Parathyroid adenoma (tissue), 2 donors: ENCODE measurements around the gene SPACA5B.
"Not testable (repeated sequence)": the region's sequence is repeated elsewhere in the genome, so short reads cannot be mapped to it uniquely, and the experiment has no call there.

Experiments used
- H2AFZ ChIP-seq: fragments of 300-600 bp; sonication (generic); one replicate; pipeline ENCODE4 v1.7.0; 2017; ENCODE audit warnings: antibody characterized with exemption, mild to moderate bottlenecking
- H3K27ac ChIP-seq: fragments of 300-600 bp; sonication (generic); one replicate; pipeline ENCODE4 v1.7.0; 2017
- H3K27me3 ChIP-seq: fragments of 300-600 bp; sonication (generic); one replicate; pipeline ENCODE4 v1.7.0; 2017; ENCODE audit warnings: low read length; ENCODE audit not compliant: control insufficient read depth, insufficient read depth
- H3K36me3 ChIP-seq: fragments of 300-600 bp; sonication (generic); one replicate; pipeline ENCODE4 v1.7.0; 2017; ENCODE audit warnings: low read length; ENCODE audit not compliant: control insufficient read depth, insufficient read depth
- H3K4me1 ChIP-seq: fragments of 300-600 bp; sonication (generic); one replicate; pipeline ENCODE4 v1.7.0; 2017; ENCODE audit warnings: control low read depth
- H3K4me2 ChIP-seq: fragments of 300-600 bp; sonication (generic); one replicate; pipeline ENCODE4 v1.7.0; 2017; ENCODE audit warnings: low read length
- H3K4me3 ChIP-seq: fragments of 300-600 bp; sonication (generic); one replicate; pipeline ENCODE4 v1.7.0; 2017; ENCODE audit warnings: low read depth, low read length
- H3K79me2 ChIP-seq: fragments of 300-600 bp; sonication (generic); one replicate; pipeline ENCODE4 v1.7.0; 2017; ENCODE audit warnings: control low read depth
- H3K9ac ChIP-seq: fragments of 300-600 bp; sonication (generic); one replicate; pipeline ENCODE4 v1.7.0; 2017; ENCODE audit warnings: mild to moderate bottlenecking
- H3K9me3 ChIP-seq: fragments of 300-600 bp; sonication (generic); one replicate; pipeline ENCODE4 v1.7.0; 2017; ENCODE audit warnings: low read length; ENCODE audit not compliant: control insufficient read depth
- TF ChIP-seq, protein P1 (sequence below): fragments of 300-600 bp; sonication (generic); IDR thresholded peaks from one replicate; pipeline ENCODE4 v1.7.0; 2017; ENCODE audit warnings: antibody characterized with exemption, mild to moderate bottlenecking
- donor health status: primary hyperparathyroidism.

SPACA5B gene

DNA sequence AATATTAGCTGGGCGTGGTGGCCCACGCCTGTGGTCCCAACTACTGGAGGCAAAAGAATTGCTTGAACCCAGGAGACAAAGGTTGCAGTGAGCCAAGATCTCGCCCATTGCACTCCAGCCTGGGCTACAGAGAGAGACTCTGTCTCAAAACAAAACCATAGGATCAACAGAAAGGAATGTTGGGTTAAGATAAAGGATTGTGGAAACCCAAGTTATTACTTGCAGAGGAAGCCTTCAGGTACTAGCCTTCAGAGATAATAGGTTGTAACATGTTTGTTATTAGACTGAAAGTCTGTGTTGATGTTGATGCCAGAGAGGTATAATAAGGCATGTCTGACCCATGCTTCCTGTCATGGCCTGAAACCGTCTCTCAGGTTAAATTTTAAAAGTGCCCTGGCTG lies 49.3 kb downstream of the SPACA5B start:
- H3K9me3 ChIP-seq, result no peaks in the 10 kb centered on the region
- no peak overlapping the region for H3K9ac ChIP-seq
- H3K27me3 ChIP-seq, result no peaks in the 10 kb centered on the region
- no peaks in the 10 kb centered on the region for H3K79me2 ChIP-seq
- H3K4me2 ChIP-seq, result no peak overlapping the region
- H3K4me1 ChIP-seq, result no peaks in the 10 kb centered on the region
- H3K4me3 ChIP-seq, result no peak overlapping the region
- no peaks in the 10 kb centered on the region for H3K36me3 ChIP-seq
- H2AFZ ChIP-seq, result no peak overlapping the region
- H3K27ac ChIP-seq, result no peak overlapping the region
- TF ChIP-seq, protein P1, sequence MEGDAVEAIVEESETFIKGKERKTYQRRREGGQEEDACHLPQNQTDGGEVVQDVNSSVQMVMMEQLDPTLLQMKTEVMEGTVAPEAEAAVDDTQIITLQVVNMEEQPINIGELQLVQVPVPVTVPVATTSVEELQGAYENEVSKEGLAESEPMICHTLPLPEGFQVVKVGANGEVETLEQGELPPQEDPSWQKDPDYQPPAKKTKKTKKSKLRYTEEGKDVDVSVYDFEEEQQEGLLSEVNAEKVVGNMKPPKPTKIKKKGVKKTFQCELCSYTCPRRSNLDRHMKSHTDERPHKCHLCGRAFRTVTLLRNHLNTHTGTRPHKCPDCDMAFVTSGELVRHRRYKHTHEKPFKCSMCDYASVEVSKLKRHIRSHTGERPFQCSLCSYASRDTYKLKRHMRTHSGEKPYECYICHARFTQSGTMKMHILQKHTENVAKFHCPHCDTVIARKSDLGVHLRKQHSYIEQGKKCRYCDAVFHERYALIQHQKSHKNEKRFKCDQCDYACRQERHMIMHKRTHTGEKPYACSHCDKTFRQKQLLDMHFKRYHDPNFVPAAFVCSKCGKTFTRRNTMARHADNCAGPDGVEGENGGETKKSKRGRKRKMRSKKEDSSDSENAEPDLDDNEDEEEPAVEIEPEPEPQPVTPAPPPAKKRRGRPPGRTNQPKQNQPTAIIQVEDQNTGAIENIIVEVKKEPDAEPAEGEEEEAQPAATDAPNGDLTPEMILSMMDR, result no peak

- H2AFZ ChIP-seq, result no peak overlapping the region
- H3K4me2 ChIP-seq, result no peak overlapping the region
- no peak overlapping the region for H3K9ac ChIP-seq
- H3K4me3 ChIP-seq, result no peak overlapping the region
- no peak overlapping the region for H3K27ac ChIP-seq
- H3K79me2 ChIP-seq, result no peaks in the 10 kb centered on the region
- H3K27me3 ChIP-seq, result no peaks in the 10 kb centered on the region
- H3K36me3 ChIP-seq, result no peaks in the 10 kb centered on the region
- no peaks in the 10 kb centered on the region for H3K4me1 ChIP-seq
- TF ChIP-seq, protein P1, result no peak
- no peaks in the 10 kb centered on the region for H3K9me3 ChIP-seq
These were observed 50.4 kb downstream of the SPACA5B start for GRCh38 chrX:48180811-48181210.

DNA sequence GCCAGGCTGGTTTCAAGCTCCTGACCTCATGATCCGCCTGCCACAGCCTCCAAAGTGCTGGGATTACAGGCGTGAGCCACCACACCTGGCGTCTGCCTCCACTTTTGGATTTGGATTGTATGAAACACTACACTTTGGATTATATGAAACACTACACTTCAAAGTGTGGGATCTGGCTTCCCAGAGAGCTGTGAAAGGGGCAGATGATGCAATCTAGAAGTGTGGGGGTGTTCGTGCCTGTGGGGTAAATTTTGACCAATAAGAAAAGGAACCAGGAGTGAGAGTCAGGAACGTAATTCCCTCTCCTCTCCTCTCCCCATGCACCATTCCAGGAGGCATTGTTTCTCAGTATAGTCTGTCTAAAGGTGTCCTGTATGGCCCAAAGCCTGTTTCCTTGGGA lies 51.5 kb downstream of the SPACA5B start:
- not testable (repeated sequence) for H2AFZ ChIP-seq, H3K4me1 ChIP-seq, H3K9ac ChIP-seq, H3K9me3 ChIP-seq, H3K4me2 ChIP-seq, H3K36me3 ChIP-seq, H3K27me3 ChIP-seq, H3K79me2 ChIP-seq, H3K4me3 ChIP-seq, H3K27ac ChIP-seq
